SK-N-DZ (cell line): Measurements from ENCODE around the gene FAM25A.

Source experiments
- DNase-seq: peaks from one replicate; pipeline ENCODE4 v3.0.0-alpha.2; 2015; ENCODE audit warnings: low spot score
- small RNA-seq, 2 experiments: library from RNA; depleted of rRNA; stranded (forward); fragments of <200 nt; gene quantifications; one replicate each; pipeline ENCODE3, GENCODE V24; 2014

The FAM25A gene

GRCh38 chr10:87059401-87059800 is 39.3 kb downstream of the FAM25A start:
- DNase-seq = no peak

- no peak for DNase-seq
Observed at GRCh38 chr10:87060280-87060928, 40.3 kb downstream of the FAM25A start.

- no peak for DNase-seq
Observed at GRCh38 chr10:87064651-87065050, 44.6 kb downstream of the FAM25A start.

- no peak for DNase-seq
Observed at GRCh38 chr10:87066178-87066577, 46.1 kb downstream of the FAM25A start.

GRCh38 chr10:87066865-87067264 is 46.8 kb downstream of the FAM25A start:
- DNase-seq = no peak

GRCh38 chr10:87068281-87068680 is 48.2 kb downstream of the FAM25A start:
- DNase-seq = no peak

GRCh38 chr10:87072449-87072848 is 52.4 kb downstream of the FAM25A start:
- no peak for DNase-seq

Small RNAs within 50 kb of the gene (small RNA-seq; reads per million reads assigned to genes)
- gene AL136982.5 (0 reads per million in 2 experiments), gene BMS1P3 (0 reads per million in 2 experiments), gene FAM25A (0 reads per million in 2 experiments), gene RNU6-529P (0 reads per million in 2 experiments)
